Measurements from ENCODE around the gene HSPB7. TPM values are rescaled to one million over a fixed set of nuclear protein-coding genes. Genes with fewer than 3 reads are reported as not detected.
A peak's percentile ranks its signal among the peaks of the same experiment; 100 is the strongest.

The HSPB7 gene
- total and polyA plus RNA-seq, 2 of the 8 experiments (the other 6 are each of a cell fraction or from before 2014, with no cell fraction given) = not detected

- TF ChIP-seq ZNF274 (IDR thresholded peaks at IDR 0.05; ENCODE audit: borderline replicate concordance, extremely low read depth, low read length) (no peak), SP1 (IDR thresholded peaks at IDR 0.05; ENCODE audit: low read depth, low read length) (0 out of 2 replicates have a peak, but pooled peaks have one; percentile 36), PHF8 (conservative IDR thresholded peaks at IDR 0.05; ENCODE audit: low read depth, low read length) (peak; percentile 79; the same call in 1 of the 2 replicates), E2F6 (IDR thresholded peaks at IDR 0.05) (0 out of 2 replicates have a peak, but pooled peaks have one; percentile 11), BACH1 (IDR thresholded peaks at IDR 0.05; ENCODE audit: low read length) (no peak), SIN3A (conservative IDR thresholded peaks at IDR 0.05 in 1 of 2, IDR thresholded peaks at IDR 0.05 in 1 of 2; ENCODE audit: low read depth in 1 of 2, low read length in 2 of 2) (0 out of 4 replicates have a peak, but pooled peaks of 1 of the 2 experiments have one; percentile 6), SIRT6 (IDR thresholded peaks at IDR 0.05; ENCODE audit: low read length) (no peak), CBX8 (IDR thresholded peaks at IDR 0.05; ENCODE audit: borderline replicate concordance, low read depth, low read length) (no peak), RFX5 (IDR thresholded peaks at IDR 0.05; ENCODE audit: borderline replicate concordance, low read depth, low read length) (no peak), EP300 (IDR thresholded peaks at IDR 0.05; ENCODE audit: borderline replicate concordance in 1 of 2, low read depth in 2 of 2, low read length in 2 of 2) (peak in 1 of 2 experiments; percentile 39; a peak in 1 of 3 replicates), TAF7 (optimal IDR thresholded peaks at IDR 0.05; ENCODE audit: borderline replicate concordance, low read depth, low read length) (peak; percentile 75), CBX5 (IDR thresholded peaks at IDR 0.05; ENCODE audit: low read depth, low read length) (no peak), TAF1 (IDR thresholded peaks at IDR 0.05; ENCODE audit: low read depth, low read length) (0 out of 2 replicates have a peak, but pooled peaks have one; percentile 71), KDM4A (IDR thresholded peaks at IDR 0.05; ENCODE audit: low read depth, low read length, severe bottlenecking) (no peak), CTBP2 (IDR thresholded peaks at IDR 0.05; ENCODE audit: borderline replicate concordance, insufficient read depth, insufficient read length, low read length) (no peak), MAFK (IDR thresholded peaks at IDR 0.05; ENCODE audit: low read depth, low read length) (no peak), SRF (IDR thresholded peaks at IDR 0.05; ENCODE audit: low read depth, low read length) (peak; percentile 50; the same call in 1 of the 2 replicates), BRCA1 (IDR thresholded peaks at IDR 0.05; ENCODE audit: low read depth, low read length) (no peak), NANOG (IDR thresholded peaks at IDR 0.05; ENCODE audit: insufficient read depth, low read depth, low read length, poor library complexity, severe bottlenecking) (no peak), JUND (IDR thresholded peaks at IDR 0.05; ENCODE audit: low read length) (no peak), HDAC2 (IDR thresholded peaks at IDR 0.05; ENCODE audit: borderline replicate concordance in 1 of 2, low read depth in 2 of 2, low read length in 2 of 2) (peak in 1 of 2 experiments; percentile 71; a peak in 1 of 4 replicates), SUZ12 (IDR thresholded peaks at IDR 0.05; ENCODE audit: low read length) (no peak)
Measured at GRCh38 chr1:16012590-16013219, 5.1 kb downstream of the HSPB7 start (continued).
